Measurements from ENCODE around the gene PATZ1.

The PATZ1 gene

DNA sequence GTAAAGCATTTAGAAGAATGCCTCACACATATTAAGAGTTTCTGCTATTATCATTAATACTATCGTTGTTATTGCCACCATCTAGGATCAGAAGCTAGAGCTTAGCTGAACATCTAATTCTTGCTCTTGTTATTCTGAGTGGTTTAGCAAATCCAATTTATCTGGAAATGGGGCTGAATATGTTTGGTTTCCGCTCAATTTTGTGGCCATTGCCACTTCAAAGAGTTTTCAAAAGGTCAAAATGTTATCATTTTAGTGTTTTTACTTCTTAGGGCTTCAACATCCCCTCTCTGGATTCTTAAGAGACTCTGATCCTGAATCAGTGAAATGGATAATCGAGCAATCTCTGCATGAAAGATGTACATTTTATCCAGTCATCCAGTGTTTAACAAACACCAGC, 43.6 kb downstream of the PATZ1 start:
- no peak overlapping the region for H2AFZ ChIP-seq (ENCODE audit: low read depth)
- TF ChIP-seq, protein P1, sequence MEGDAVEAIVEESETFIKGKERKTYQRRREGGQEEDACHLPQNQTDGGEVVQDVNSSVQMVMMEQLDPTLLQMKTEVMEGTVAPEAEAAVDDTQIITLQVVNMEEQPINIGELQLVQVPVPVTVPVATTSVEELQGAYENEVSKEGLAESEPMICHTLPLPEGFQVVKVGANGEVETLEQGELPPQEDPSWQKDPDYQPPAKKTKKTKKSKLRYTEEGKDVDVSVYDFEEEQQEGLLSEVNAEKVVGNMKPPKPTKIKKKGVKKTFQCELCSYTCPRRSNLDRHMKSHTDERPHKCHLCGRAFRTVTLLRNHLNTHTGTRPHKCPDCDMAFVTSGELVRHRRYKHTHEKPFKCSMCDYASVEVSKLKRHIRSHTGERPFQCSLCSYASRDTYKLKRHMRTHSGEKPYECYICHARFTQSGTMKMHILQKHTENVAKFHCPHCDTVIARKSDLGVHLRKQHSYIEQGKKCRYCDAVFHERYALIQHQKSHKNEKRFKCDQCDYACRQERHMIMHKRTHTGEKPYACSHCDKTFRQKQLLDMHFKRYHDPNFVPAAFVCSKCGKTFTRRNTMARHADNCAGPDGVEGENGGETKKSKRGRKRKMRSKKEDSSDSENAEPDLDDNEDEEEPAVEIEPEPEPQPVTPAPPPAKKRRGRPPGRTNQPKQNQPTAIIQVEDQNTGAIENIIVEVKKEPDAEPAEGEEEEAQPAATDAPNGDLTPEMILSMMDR (conservative IDR thresholded peaks at IDR 0.05; ENCODE audit: low read depth, low read length) = no peak

DNA sequence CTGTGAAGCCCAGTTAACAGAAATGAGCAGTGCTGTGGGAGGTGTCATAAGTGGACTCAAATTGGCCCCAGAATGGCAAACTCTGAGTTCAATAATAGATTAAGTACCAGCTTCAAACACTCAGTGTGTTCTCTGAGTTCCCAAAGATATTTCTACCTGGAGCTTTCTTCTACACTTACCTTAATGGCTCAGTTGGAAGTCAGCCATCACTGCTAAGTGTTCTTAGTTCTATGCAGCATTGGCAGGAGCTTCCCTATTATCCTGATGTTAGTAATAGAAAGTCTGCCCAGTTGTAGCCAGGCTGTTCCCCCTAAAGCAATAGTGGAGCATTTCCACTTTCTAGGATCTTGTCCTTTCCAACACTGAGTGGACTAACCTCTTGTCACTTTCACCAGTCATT, 44.1 kb downstream of the PATZ1 start:
- Histone ChIP-seq H4K20me1 (ENCODE audit: insufficient read depth) (no peaks in the 10 kb centered on the region), H3K36me3 (ENCODE audit: insufficient read depth) (no peaks in the 10 kb centered on the region), H3K9ac (no peak overlapping the region), H3K79me2 (ENCODE audit: insufficient read depth, low read depth) (no peaks in the 10 kb centered on the region), H3K4me2 (no peak overlapping the region), H3K27ac (no peak overlapping the region), H3K27me3 (ENCODE audit: insufficient read depth, low read depth) (no peaks in the 10 kb centered on the region), H3K4me3 (IDR thresholded peaks at IDR 0.05; ENCODE audit: insufficient read depth, low read depth, low read length) (no peak overlapping the region), H3K4me1 (ENCODE audit: low read depth, poor library complexity, severe bottlenecking) (no peaks in the 10 kb centered on the region), H2AFZ (ENCODE audit: low read depth) (no peak overlapping the region)
- TF ChIP-seq, protein P1 (conservative IDR thresholded peaks at IDR 0.05; ENCODE audit: low read depth, low read length) = no peak

More for the DNA sequence above, 43.6 kb downstream of the PATZ1 start:
- Histone ChIP-seq H3K36me3 (ENCODE audit: insufficient read depth) (no peaks in the 10 kb centered on the region), H4K20me1 (ENCODE audit: insufficient read depth) (no peaks in the 10 kb centered on the region), H3K79me2 (ENCODE audit: insufficient read depth, low read depth) (no peaks in the 10 kb centered on the region), H3K4me1 (ENCODE audit: low read depth, poor library complexity, severe bottlenecking) (no peaks in the 10 kb centered on the region), H3K4me3 (IDR thresholded peaks at IDR 0.05; ENCODE audit: insufficient read depth, low read depth, low read length) (no peak overlapping the region), H3K4me2 (no peak overlapping the region), H3K27ac (no peak overlapping the region), H3K27me3 (ENCODE audit: insufficient read depth, low read depth) (no peaks in the 10 kb centered on the region), H3K9ac (no peak overlapping the region)

DNA sequence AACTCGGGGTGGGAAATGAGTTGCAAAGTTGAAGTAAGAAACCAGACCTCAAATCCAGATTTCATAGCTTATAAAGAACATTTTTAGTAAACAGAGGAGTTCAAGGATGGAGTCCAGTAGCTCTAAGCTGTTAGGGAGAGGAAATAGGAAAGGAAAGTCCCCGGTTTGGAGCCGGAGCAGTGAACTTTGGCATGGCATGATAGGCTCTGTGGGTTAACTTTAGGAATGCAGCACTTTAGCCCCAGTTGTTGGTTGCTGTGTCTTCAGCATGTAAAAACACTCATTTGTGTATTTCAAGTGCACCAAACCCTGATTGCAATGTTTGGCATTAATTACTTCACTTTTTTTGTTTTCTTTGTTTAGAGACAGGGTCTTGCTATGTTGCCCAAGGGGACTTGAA, 45.2 kb downstream of the PATZ1 start:
- H3K27me3 ChIP-seq (ENCODE audit: insufficient read depth, low read depth) = no peaks in the 10 kb centered on the region
- H3K4me3 ChIP-seq (IDR thresholded peaks at IDR 0.05; ENCODE audit: insufficient read depth, low read depth, low read length) = no peak overlapping the region
- H4K20me1 ChIP-seq (ENCODE audit: insufficient read depth) = no peaks in the 10 kb centered on the region
- peaks cover under 1% of the 10 kb centered on the region for H3K4me1 ChIP-seq (ENCODE audit: low read depth, poor library complexity, severe bottlenecking)
- H3K27ac ChIP-seq = no peak overlapping the region
- no peaks in the 10 kb centered on the region for H3K36me3 ChIP-seq (ENCODE audit: insufficient read depth)
- H3K9ac ChIP-seq = no peak overlapping the region
- TF ChIP-seq, protein P1 (conservative IDR thresholded peaks at IDR 0.05; ENCODE audit: low read depth, low read length) = no peak
- no peaks in the 10 kb centered on the region for H3K79me2 ChIP-seq (ENCODE audit: insufficient read depth, low read depth)
- H3K4me2 ChIP-seq = no peak overlapping the region
- H2AFZ ChIP-seq (ENCODE audit: low read depth) = no peak overlapping the region

DNA sequence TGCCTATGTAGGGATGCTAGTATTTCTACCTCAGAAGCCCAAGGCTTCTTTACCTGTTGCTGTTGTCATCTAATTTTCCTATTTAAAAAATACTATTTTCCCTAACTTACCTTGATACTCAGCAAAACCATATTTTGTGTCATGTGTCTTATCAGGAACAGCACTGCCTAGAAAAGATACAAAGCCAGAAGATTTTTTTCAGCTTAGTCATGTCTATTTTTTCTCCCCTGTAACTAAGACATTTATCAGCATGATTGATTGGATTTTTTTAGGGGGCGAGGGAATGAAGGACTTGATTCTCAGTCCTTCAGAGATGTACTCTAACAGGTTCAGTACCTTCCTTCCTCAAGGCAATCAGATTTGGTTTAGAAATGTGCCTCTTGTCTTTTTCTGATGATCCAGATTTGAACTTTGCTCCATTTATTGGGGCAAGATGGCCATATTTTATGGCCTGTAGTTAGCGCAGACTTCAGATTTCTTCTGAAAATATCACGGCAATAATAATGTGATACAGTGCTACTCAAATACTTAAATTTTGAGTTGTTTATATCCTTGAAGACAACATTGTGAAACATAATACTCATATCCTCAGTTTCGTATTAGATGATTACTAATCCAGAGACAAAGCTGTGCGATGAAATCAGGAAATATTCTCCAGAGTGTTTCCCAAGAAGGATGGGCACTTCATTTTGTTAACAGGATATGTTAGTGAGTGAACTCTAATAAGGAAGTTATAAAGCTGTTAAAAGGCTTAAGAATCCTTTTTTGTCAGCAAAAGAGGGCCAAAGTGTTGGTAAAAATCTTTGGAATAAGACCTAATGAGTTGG, 50.1 kb downstream of the PATZ1 start:
- Histone ChIP-seq H3K27ac (no peak overlapping the region), H3K9ac (no peak overlapping the region), H3K79me2 (ENCODE audit: insufficient read depth, low read depth) (no peaks in the 10 kb centered on the region; the same call in 1 of the 2 replicates), H3K36me3 (ENCODE audit: insufficient read depth) (no peaks in the 10 kb centered on the region), H3K4me1 (ENCODE audit: low read depth, poor library complexity, severe bottlenecking) (peaks cover 20% of the 10 kb centered on the region), H3K4me3 (IDR thresholded peaks at IDR 0.05; ENCODE audit: insufficient read depth, low read depth, low read length) (no peak overlapping the region), H2AFZ (ENCODE audit: low read depth) (no peak overlapping the region), H3K4me2 (no peak overlapping the region), H3K27me3 (ENCODE audit: insufficient read depth, low read depth) (no peaks in the 10 kb centered on the region), H4K20me1 (ENCODE audit: insufficient read depth) (no peaks in the 10 kb centered on the region)
- TF ChIP-seq, protein P1 (conservative IDR thresholded peaks at IDR 0.05; ENCODE audit: low read depth, low read length) = no peak
